CD8-positive, alpha-beta memory T cell (primary cell): Measurements from ENCODE around the gene SH3BP1. TPM values are rescaled to one million over a fixed set of nuclear protein-coding genes. Genes with fewer than 3 reads are reported as not detected.
"Not testable (repeated sequence)": the region's sequence is repeated elsewhere in the genome, so short reads cannot be mapped to it uniquely, and the experiment has no call there.

Experiments
- CTCF ChIA-PET: fragments of 350-600 bp; sonication (Branson Sonifier 250); formaldehyde crosslinking; loops from one replicate; lab custom pipeline; 2021; ENCODE audit warnings: antibody characterized with exemption; lab: Charles Lee
- POLR2A ChIA-PET: fragments of 350-600 bp; sonication (Branson Sonifier 250); formaldehyde crosslinking; loops from one replicate; lab custom pipeline; 2021; ENCODE audit warnings: antibody characterized with exemption; lab: Charles Lee
- DNase-seq, 5 donors: peaks; one replicate each; pipeline versions ENCODE4 v3.0.0 to v3.0.0-alpha.2; 2020 to 2022; ENCODE audit warnings: mixed read lengths in 1 of 5
- H3K27ac ChIP-seq: one replicate; pipeline ENCODE4 v1.7.0; 2013; ENCODE audit warnings: low read depth, mild to moderate bottlenecking, low read length, moderate library complexity
- H3K27me3 ChIP-seq: 2 replicates; pipeline ENCODE4 v1.7.0; 2013; ENCODE audit warnings: low read length, mild to moderate bottlenecking; ENCODE audit not compliant: insufficient read depth, poor library complexity, severe bottlenecking
- H3K36me3 ChIP-seq: 2 replicates; pipeline ENCODE4 v1.7.0; 2013; ENCODE audit warnings: mild to moderate bottlenecking, low read length, moderate library complexity; ENCODE audit not compliant: insufficient read depth
- H3K4me1 ChIP-seq: 2 replicates; pipeline ENCODE4 v1.7.0; 2013; ENCODE audit warnings: mild to moderate bottlenecking, low read length, moderate library complexity; ENCODE audit not compliant: insufficient read depth
- H3K4me3 ChIP-seq: 2 replicates; pipeline ENCODE4 v1.7.0; 2013; ENCODE audit warnings: mild to moderate bottlenecking, low read length
- H3K9me3 ChIP-seq: 2 replicates; pipeline ENCODE4 v1.7.0; 2013; ENCODE audit warnings: mild to moderate bottlenecking, low read length
- H3K27ac Mint-ChIP-seq, 8 donors: one replicate each; pipeline ENCODE4 v1.8.0; 2020 to 2021; ENCODE audit warnings: mixed read lengths in 8 of 8, mild to moderate bottlenecking in 6 of 8, inconsistent platforms in 3 of 8, moderate library complexity in 3 of 8
- H3K27me3 Mint-ChIP-seq, 2 donors: one replicate each; pipeline ENCODE4 v1.8.0; 2020 to 2021; ENCODE audit warnings: mixed read lengths in 2 of 2, mild to moderate bottlenecking in 1 of 2, moderate library complexity in 1 of 2
- H3K36me3 Mint-ChIP-seq, 3 donors: one replicate each; pipeline ENCODE4 v1.8.0; 2020 to 2021; ENCODE audit warnings: mixed read lengths in 3 of 3, inconsistent platforms in 1 of 3, mild to moderate bottlenecking in 1 of 3
- H3K4me1 Mint-ChIP-seq, 3 donors: one replicate each; pipeline ENCODE4 v1.8.0; 2020 to 2021; ENCODE audit warnings: mixed read lengths in 3 of 3, inconsistent platforms in 1 of 3, mild to moderate bottlenecking in 1 of 3
- H3K4me3 Mint-ChIP-seq, 7 donors: one replicate each; pipeline ENCODE4 v1.8.0; 2020 to 2021; ENCODE audit warnings: mixed read lengths in 7 of 7, mild to moderate bottlenecking in 6 of 7, moderate library complexity in 4 of 7, inconsistent platforms in 2 of 7
- H3K9me3 Mint-ChIP-seq, 5 donors: one replicate each; pipeline ENCODE4 v1.8.0; 2020 to 2022; ENCODE audit warnings: mixed read lengths in 5 of 5, mild to moderate bottlenecking in 3 of 5, moderate library complexity in 2 of 5, inconsistent platforms in 1 of 5
- polyA plus RNA-seq: library from polyadenylated mRNA; unstranded; fragments of 300-500 nt; fragmentation: Illumina TruSeq; gene quantifications from one replicate; pipeline ENCODE4 v1.2.3, GENCODE V29; 2021
- total RNA-seq, 2 experiments: library from RNA; stranded (reverse); gene quantifications; one replicate each; pipeline ENCODE4 v1.2.3, GENCODE V29; 2021

SH3BP1 gene
- total and polyA plus RNA-seq, 3 experiments from 2014 or later, result 32.3 to 94.6 (median 93.1) TPM

GRCh38 chr22:37684803-37685615, 45.5 kb downstream of the SH3BP1 start:
- ChIA-PET POLR2A (interaction anchor here (0.7 to 1.9 kb wide), 5 partner anchors 8 to 705 kb away, joined by 3 to 7 read pairs (median 6); partner anchors contain the start of gene PDXP), CTCF (interaction anchor here (0.7 to 16.7 kb wide), 11 partner anchors 9 to 78 kb away, joined by 3 to 375 read pairs (median 7); partner anchors contain the start of genes GGA1, LGALS1, PDXP and SH3BP1)
- Mint-ChIP-seq H3K9me3 (no peaks in the 10 kb centered on the region), H3K4me3 (peak overlapping the region in 6 of 7 donors; percentile 32 to 97 (median 92)), H3K27ac (peak overlapping the region in 3 of 8 donors; percentile 32 to 96 (median 43)), H3K4me1 (peaks cover 28 to 41% (median 39%) of the 10 kb centered on the region in 3 donors), H3K27me3 (peaks cover 0 to 1% of the 10 kb centered on the region in 2 donors), H3K36me3 (peaks cover 0 to 28% (median 0%) of the 10 kb centered on the region in 3 donors)
- no peak for DNase-seq
- H3K4me3 ChIP-seq, result no peak overlapping the region
- no peak overlapping the region for H3K27ac ChIP-seq
- H3K27me3 ChIP-seq, result no peaks in the 10 kb centered on the region
- peaks cover 16% of the 10 kb centered on the region for H3K36me3 ChIP-seq
- H3K9me3 ChIP-seq, result no peaks in the 10 kb centered on the region
- H3K4me1 ChIP-seq, result peaks cover 23% of the 10 kb centered on the region

- no peaks in the 10 kb centered on the region for H3K9me3 Mint-ChIP-seq
These were observed 46.8 kb downstream of the SH3BP1 start, which contains the start of gene NOL12 for GRCh38 chr22:37686002-37686982. NOL12 (plus strand) TSS chr22:37686343; CDS start chr22:37686393, 50 bp downstream.

GRCh38 chr22:37690407-37690806, 50.9 kb downstream of the SH3BP1 start:
- ChIA-PET CTCF (interaction anchor here (16.7 kb wide), 1 partner anchor 52 kb away, joined by 375 read pairs; the partner anchor contains the start of gene SH3BP1), POLR2A (no interaction called here)
- DNase-seq, result no peak
- Mint-ChIP-seq H3K9me3 (no peaks in the 10 kb centered on the region), H3K27ac (peak overlapping the region in 1 of 8 donors; percentile 50), H3K36me3 (peaks cover 7 to 70% (median 8%) of the 10 kb centered on the region in 3 donors), H3K4me3 (peak overlapping the region in 1 of 7 donors; percentile 34), H3K27me3 (peaks cover 0 to 1% of the 10 kb centered on the region in 2 donors), H3K4me1 (peaks cover 24 to 30% (median 29%) of the 10 kb centered on the region in 3 donors)
- no peaks in the 10 kb centered on the region for H3K27me3 ChIP-seq
- H3K4me1 ChIP-seq, result peaks cover 15% of the 10 kb centered on the region
- peaks cover 39% of the 10 kb centered on the region for H3K36me3 ChIP-seq
- no peak overlapping the region for H3K4me3 ChIP-seq
- no peak overlapping the region for H3K27ac ChIP-seq
- H3K9me3 ChIP-seq, result no peaks in the 10 kb centered on the region

More at GRCh38 chr22:37686002-37686982, 46.8 kb downstream of the SH3BP1 start, which contains the start of gene NOL12:
- H3K27me3 ChIP-seq, result no peaks in the 10 kb centered on the region
- H3K36me3 ChIP-seq, result peaks cover 28% of the 10 kb centered on the region
- peaks cover 26 to 38% (median 34%) of the 10 kb centered on the region in 3 donors for H3K4me1 Mint-ChIP-seq
- H3K27me3 Mint-ChIP-seq, result peaks cover 0 to 1% of the 10 kb centered on the region in 2 donors
- H3K27ac Mint-ChIP-seq, result peak within 1 kb of the TSS; percentile 32 to 100 (median 96)
- CTCF ChIA-PET, result interaction anchor here (0.5 to 16.7 kb wide), 10 partner anchors 9 to 79 kb away, joined by 3 to 375 read pairs (median 6); partner anchors contain the start of genes GGA1, LGALS1 and SH3BP1
- peak within 1 kb of the TSS; percentile 83 to 97 (median 94) for H3K4me3 Mint-ChIP-seq
- no peaks in the 10 kb centered on the region for H3K9me3 ChIP-seq
- peak within 1 kb of the TSS; percentile 88 for H3K4me3 ChIP-seq
- H3K36me3 Mint-ChIP-seq, result peaks cover 0 to 41% (median 0%) of the 10 kb centered on the region in 3 donors
- H3K27ac ChIP-seq, result peak within 1 kb of the TSS; percentile 83
- POLR2A ChIA-PET, result interaction anchor here (1.0 to 2.3 kb wide), 6 partner anchors 9 to 78 kb away, joined by 3 to 12 read pairs (median 6); partner anchors contain the start of genes GGA1 and PDXP
- DNase-seq, result peak; percentile 62 to 84 (median 74)
- H3K4me1 ChIP-seq, result peaks cover 21% of the 10 kb centered on the region

- DNase-seq, result no peak
- H3K27me3 ChIP-seq, result no peaks in the 10 kb centered on the region
- Mint-ChIP-seq H3K4me3 (peak overlapping the region in 1 of 7 donors; percentile 50), H3K9me3 (no peaks in the 10 kb centered on the region), H3K4me1 (peaks cover 25 to 30% (median 29%) of the 10 kb centered on the region in 3 donors), H3K27ac (no peak overlapping the region), H3K27me3 (no peaks in the 10 kb centered on the region), H3K36me3 (peaks cover 7 to 75% (median 11%) of the 10 kb centered on the region in 3 donors)
- H3K36me3 ChIP-seq, result peaks cover 39% of the 10 kb centered on the region
- H3K4me3 ChIP-seq, result no peak overlapping the region
- ChIA-PET CTCF (no interaction called here), POLR2A (interaction anchor here (1.1 kb wide), 1 partner anchor 33 kb away, joined by 4 read pairs; the partner anchor contains the start of gene PDXP)
- no peaks in the 10 kb centered on the region for H3K9me3 ChIP-seq
- peaks cover 14% of the 10 kb centered on the region for H3K4me1 ChIP-seq
- no peak overlapping the region for H3K27ac ChIP-seq
These were observed 51.5 kb downstream of the SH3BP1 start for GRCh38 chr22:37690901-37691504.

- H3K27ac Mint-ChIP-seq, result peak overlapping the region in 2 of 8 donors; percentile 42 to 80
- H3K4me1 Mint-ChIP-seq, result peaks cover 16 to 22% (median 19%) of the 10 kb centered on the region in 3 donors
- CTCF ChIA-PET, result interaction anchor here (0.9 kb wide), 1 partner anchor 86 kb away, joined by 4 read pairs; no protein-coding TSS in a partner anchor
These were observed 53.3 kb downstream of the SH3BP1 start for GRCh38 chr22:37692627-37693285.

GRCh38 chr22:37694131-37694530, 54.7 kb downstream of the SH3BP1 start:
- H3K27me3 Mint-ChIP-seq, H3K4me3 ChIP-seq, H3K4me3 Mint-ChIP-seq, DNase-seq, POLR2A ChIA-PET, H3K27me3 ChIP-seq, H3K27ac ChIP-seq, H3K9me3 Mint-ChIP-seq, H3K27ac Mint-ChIP-seq, H3K4me1 ChIP-seq, H3K9me3 ChIP-seq: not testable (repeated sequence)
- H3K4me1 Mint-ChIP-seq, result peaks cover 8 to 13% (median 11%) of the 10 kb centered on the region in 3 donors
- peaks cover 27% of the 10 kb centered on the region for H3K36me3 ChIP-seq
- CTCF ChIA-PET, result interaction anchor here (0.9 to 1.0 kb wide), 2 partner anchors 51 to 87 kb away, joined by 4 read pairs; no protein-coding TSS in a partner anchor
- H3K36me3 Mint-ChIP-seq, result peaks cover 7 to 54% (median 11%) of the 10 kb centered on the region in 3 donors

More at GRCh38 chr22:37692627-37693285, 53.3 kb downstream of the SH3BP1 start:
- no peaks in the 10 kb centered on the region for H3K9me3 Mint-ChIP-seq
- Histone ChIP-seq H3K9me3 (no peaks in the 10 kb centered on the region), H3K27ac (no peak overlapping the region), H3K4me3 (no peak overlapping the region), H3K27me3 (no peaks in the 10 kb centered on the region), H3K4me1 (peaks cover 7% of the 10 kb centered on the region), H3K36me3 (peaks cover 39% of the 10 kb centered on the region)
- H3K36me3 Mint-ChIP-seq, result peaks cover 7 to 64% (median 11%) of the 10 kb centered on the region in 3 donors
- POLR2A ChIA-PET, result no interaction called here
- DNase-seq, result no peak
- no peak overlapping the region for H3K4me3 Mint-ChIP-seq
- H3K27me3 Mint-ChIP-seq, result no peaks in the 10 kb centered on the region
